ENCODE data around the gene PADI3. TPM values are rescaled to one million over a fixed set of nuclear protein-coding genes. Genes with fewer than 3 reads are reported as not detected.

PADI3 gene
- polyA plus RNA-seq, 1 donor (not counting 4 experiments of a cell fraction or from before 2014, with no cell fraction given): 6.1 TPM

DNA sequence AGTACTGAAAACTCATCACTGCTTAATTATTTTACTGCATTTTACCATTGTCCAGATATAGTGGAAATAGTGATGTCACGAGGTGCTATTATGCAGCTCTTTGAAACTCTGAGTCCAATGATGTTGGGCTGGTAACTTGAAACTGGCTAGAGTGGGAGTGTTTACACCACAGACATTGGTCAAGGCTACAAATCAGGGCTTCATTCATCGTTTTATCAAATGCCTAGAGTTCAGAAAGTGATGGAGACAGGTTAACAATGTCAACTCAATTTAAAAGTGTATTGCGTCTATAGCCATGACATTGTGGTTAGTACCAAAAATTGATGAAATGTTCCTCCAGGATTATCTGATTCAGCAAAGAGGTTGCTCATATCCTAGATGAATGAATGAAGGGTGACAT lies 31.3 kb upstream of the PADI3 start:
- FAIRE-seq (no peak), DNase-seq (ENCODE audit: low read depth, low spot score) (no peak)
- Histone ChIP-seq H2AFZ (ENCODE audit: control insufficient read depth, low read length) (no peak overlapping the region), H3K9me1 (ENCODE audit: control insufficient read depth, extremely low read depth, insufficient read depth, low read length) (no peaks in the 10 kb centered on the region), H3K4me3 (ENCODE audit: control insufficient read depth in 2 of 3, extremely low read depth in 1 of 3, insufficient read depth in 2 of 3, low read depth in 1 of 3, low read length in 3 of 3) (no peak overlapping the region), H3K9ac (ENCODE audit: control insufficient read depth, extremely low read depth, insufficient read depth, low read length) (no peak overlapping the region), H3K9me3 (ENCODE audit: control insufficient read depth, low read depth, low read length) (no peaks in the 10 kb centered on the region), H3K27me3 (ENCODE audit: control insufficient read depth, extremely low read depth, insufficient read depth, low read length) (no peaks in the 10 kb centered on the region), H3K27ac (ENCODE audit: control insufficient read depth, insufficient read depth, low read length) (no peak overlapping the region), H3K36me3 (ENCODE audit: control insufficient read depth in 2 of 2, extremely low read depth in 1 of 2, insufficient read depth in 2 of 2, low read length in 2 of 2) (no peaks in the 10 kb centered on the region), H3K79me2 (ENCODE audit: control insufficient read depth, insufficient read depth, low read length) (no peaks in the 10 kb centered on the region), H3K4me1 (ENCODE audit: control insufficient read depth, extremely low read depth, insufficient read depth, low read length) (peaks cover 30% of the 10 kb centered on the region), H3K4me2 (ENCODE audit: control insufficient read depth, extremely low read depth, insufficient read depth, low read depth, low read length) (no peak overlapping the region), H4K20me1 (ENCODE audit: control insufficient read depth, extremely low read depth, insufficient read depth, low read length) (no peaks in the 10 kb centered on the region)
- dilution Hi-C loops (cut with MboI; ENCODE audit: extremely low pct_ligation_motif_present, low sequenced_read_pairs): no loop called here
- TF ChIP-seq, protein P1, sequence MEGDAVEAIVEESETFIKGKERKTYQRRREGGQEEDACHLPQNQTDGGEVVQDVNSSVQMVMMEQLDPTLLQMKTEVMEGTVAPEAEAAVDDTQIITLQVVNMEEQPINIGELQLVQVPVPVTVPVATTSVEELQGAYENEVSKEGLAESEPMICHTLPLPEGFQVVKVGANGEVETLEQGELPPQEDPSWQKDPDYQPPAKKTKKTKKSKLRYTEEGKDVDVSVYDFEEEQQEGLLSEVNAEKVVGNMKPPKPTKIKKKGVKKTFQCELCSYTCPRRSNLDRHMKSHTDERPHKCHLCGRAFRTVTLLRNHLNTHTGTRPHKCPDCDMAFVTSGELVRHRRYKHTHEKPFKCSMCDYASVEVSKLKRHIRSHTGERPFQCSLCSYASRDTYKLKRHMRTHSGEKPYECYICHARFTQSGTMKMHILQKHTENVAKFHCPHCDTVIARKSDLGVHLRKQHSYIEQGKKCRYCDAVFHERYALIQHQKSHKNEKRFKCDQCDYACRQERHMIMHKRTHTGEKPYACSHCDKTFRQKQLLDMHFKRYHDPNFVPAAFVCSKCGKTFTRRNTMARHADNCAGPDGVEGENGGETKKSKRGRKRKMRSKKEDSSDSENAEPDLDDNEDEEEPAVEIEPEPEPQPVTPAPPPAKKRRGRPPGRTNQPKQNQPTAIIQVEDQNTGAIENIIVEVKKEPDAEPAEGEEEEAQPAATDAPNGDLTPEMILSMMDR (optimal IDR thresholded peaks at IDR 0.05 in 1 of 3, IDR thresholded peaks at IDR 0.05 in 1 of 3, conservative IDR thresholded peaks at IDR 0.05 in 1 of 3; ENCODE audit: extremely low read depth in 1 of 3, insufficient read depth in 2 of 3, low read length in 3 of 3): no peak
- TF ChIP-seq EZH2 (IDR thresholded peaks at IDR 0.05; ENCODE audit: low read length): no peak

DNA sequence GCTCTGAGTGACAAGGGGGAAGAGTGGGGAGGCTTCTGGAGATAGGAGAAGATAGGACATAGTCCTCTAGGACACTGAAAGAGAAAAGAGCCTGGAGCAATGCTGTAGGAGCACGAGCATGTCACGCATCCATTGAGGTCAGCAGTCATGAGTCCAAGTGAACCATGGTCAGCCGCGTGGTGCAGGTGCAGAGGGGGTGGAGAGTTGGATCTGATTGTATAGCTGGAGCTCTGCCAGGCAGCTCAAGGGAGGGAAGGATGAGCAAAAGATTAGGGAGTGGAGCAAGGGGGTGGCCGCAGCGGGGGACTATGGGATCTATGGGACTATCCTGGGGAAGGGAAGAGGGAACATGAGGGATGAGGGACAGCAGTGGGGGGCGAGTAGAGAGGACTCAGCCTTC lies 30.0 kb upstream of the PADI3 start:
- Histone ChIP-seq H4K20me1 (ENCODE audit: control insufficient read depth, extremely low read depth, insufficient read depth, low read length) (no peaks in the 10 kb centered on the region), H3K9ac (ENCODE audit: control insufficient read depth, extremely low read depth, insufficient read depth, low read length) (no peak overlapping the region), H3K36me3 (ENCODE audit: control insufficient read depth in 2 of 2, extremely low read depth in 1 of 2, insufficient read depth in 2 of 2, low read length in 2 of 2) (no peaks in the 10 kb centered on the region), H3K79me2 (ENCODE audit: control insufficient read depth, insufficient read depth, low read length) (no peaks in the 10 kb centered on the region), H2AFZ (ENCODE audit: control insufficient read depth, low read length) (no peak overlapping the region), H3K27me3 (ENCODE audit: control insufficient read depth, extremely low read depth, insufficient read depth, low read length) (no peaks in the 10 kb centered on the region), H3K9me3 (ENCODE audit: control insufficient read depth, low read depth, low read length) (no peaks in the 10 kb centered on the region), H3K4me3 (ENCODE audit: control insufficient read depth in 2 of 3, extremely low read depth in 1 of 3, insufficient read depth in 2 of 3, low read depth in 1 of 3, low read length in 3 of 3) (no peak overlapping the region), H3K9me1 (ENCODE audit: control insufficient read depth, extremely low read depth, insufficient read depth, low read length) (no peaks in the 10 kb centered on the region), H3K27ac (ENCODE audit: control insufficient read depth, insufficient read depth, low read length) (no peak overlapping the region), H3K4me2 (ENCODE audit: control insufficient read depth, extremely low read depth, insufficient read depth, low read depth, low read length) (no peak overlapping the region), H3K4me1 (ENCODE audit: control insufficient read depth, extremely low read depth, insufficient read depth, low read length) (peaks cover 22% of the 10 kb centered on the region)
- DNase-seq (ENCODE audit: low read depth, low spot score): no peak
- no peak for TF ChIP-seq EZH2 (IDR thresholded peaks at IDR 0.05; ENCODE audit: low read length)
- TF ChIP-seq, protein P1 (optimal IDR thresholded peaks at IDR 0.05 in 1 of 3, IDR thresholded peaks at IDR 0.05 in 1 of 3, conservative IDR thresholded peaks at IDR 0.05 in 1 of 3; ENCODE audit: extremely low read depth in 1 of 3, insufficient read depth in 2 of 3, low read length in 3 of 3): no peak
- dilution Hi-C loops (cut with MboI; ENCODE audit: extremely low pct_ligation_motif_present, low sequenced_read_pairs): no loop called here
- no peak for FAIRE-seq
